Bronchial epithelial cell (primary cell): ENCODE results near the gene ERICH6. TPM values are rescaled to one million over a fixed set of nuclear protein-coding genes. Genes with fewer than 3 reads are reported as not detected.
"Not testable (repeated sequence)": the region's sequence is repeated elsewhere in the genome, so short reads cannot be mapped to it uniquely, and the experiment has no call there.

ENCODE experiments used
- DNase-seq: peaks from one replicate; pipeline ENCODE4 v3.0.0-alpha.2; 2010; ENCODE audit warnings: low read depth
- FAIRE-seq: peaks from 2 replicates; lab custom pipeline; 2011; peaks lifted over from hg19 to GRCh38; lab: Jason Lieb, UNC
- H3K27me3 ChIP-seq: 2 replicates; pipeline ENCODE4 v1.5.1; 2011; ENCODE audit warnings: low read length; ENCODE audit not compliant: control insufficient read depth, insufficient read depth
- H3K36me3 ChIP-seq: 2 replicates; pipeline ENCODE4 v1.5.1; 2011; ENCODE audit warnings: low read length; ENCODE audit not compliant: control insufficient read depth, insufficient read depth
- H3K4me3 ChIP-seq: 2 replicates; pipeline ENCODE4 v1.5.1; 2011; ENCODE audit warnings: mild to moderate bottlenecking, low read depth, low read length, control low read depth
- total RNA-seq: library from RNA; depleted of rRNA; stranded (reverse); fragments of >200 nt; gene quantifications from 2 replicates; pipeline ENCODE4 v1.2.1, GENCODE V29; 2014
- TF ChIP-seq, protein P1 (sequence below): IDR thresholded peaks from 2 replicates; pipeline ENCODE4 v1.5.1; 2011; ENCODE audit warnings: mild to moderate bottlenecking, moderate library complexity, low read length, control low read depth, inconsistent platforms; ENCODE audit not compliant: insufficient read depth, severe bottlenecking

Gene ERICH6
- total RNA-seq, 1 donor from 2014 or later, result not detected

DNA sequence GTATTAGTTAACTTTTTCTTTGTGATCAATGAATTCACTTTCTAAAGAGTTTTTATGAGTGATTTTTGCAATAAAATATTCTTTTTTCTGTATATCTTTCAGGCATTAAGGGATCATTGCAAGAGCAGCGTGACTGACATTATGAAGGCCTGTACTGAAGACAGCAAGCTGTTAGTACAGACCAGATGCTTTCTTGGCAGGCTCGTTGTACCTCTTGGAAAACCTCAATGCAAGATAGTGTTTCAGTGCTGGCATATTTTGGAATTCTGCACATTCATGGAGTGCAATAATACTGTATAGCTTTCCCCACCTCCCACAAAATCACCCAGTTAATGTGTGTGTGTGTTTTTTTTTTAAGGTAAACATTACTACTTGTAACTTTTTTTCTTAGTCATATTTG, 76.2 kb downstream of the ERICH6 start:
- TF ChIP-seq, protein P1, sequence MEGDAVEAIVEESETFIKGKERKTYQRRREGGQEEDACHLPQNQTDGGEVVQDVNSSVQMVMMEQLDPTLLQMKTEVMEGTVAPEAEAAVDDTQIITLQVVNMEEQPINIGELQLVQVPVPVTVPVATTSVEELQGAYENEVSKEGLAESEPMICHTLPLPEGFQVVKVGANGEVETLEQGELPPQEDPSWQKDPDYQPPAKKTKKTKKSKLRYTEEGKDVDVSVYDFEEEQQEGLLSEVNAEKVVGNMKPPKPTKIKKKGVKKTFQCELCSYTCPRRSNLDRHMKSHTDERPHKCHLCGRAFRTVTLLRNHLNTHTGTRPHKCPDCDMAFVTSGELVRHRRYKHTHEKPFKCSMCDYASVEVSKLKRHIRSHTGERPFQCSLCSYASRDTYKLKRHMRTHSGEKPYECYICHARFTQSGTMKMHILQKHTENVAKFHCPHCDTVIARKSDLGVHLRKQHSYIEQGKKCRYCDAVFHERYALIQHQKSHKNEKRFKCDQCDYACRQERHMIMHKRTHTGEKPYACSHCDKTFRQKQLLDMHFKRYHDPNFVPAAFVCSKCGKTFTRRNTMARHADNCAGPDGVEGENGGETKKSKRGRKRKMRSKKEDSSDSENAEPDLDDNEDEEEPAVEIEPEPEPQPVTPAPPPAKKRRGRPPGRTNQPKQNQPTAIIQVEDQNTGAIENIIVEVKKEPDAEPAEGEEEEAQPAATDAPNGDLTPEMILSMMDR, result no peak
- FAIRE-seq (no peak), DNase-seq (no peak)
- no peak overlapping the region for H3K4me3 ChIP-seq
- H3K27me3 ChIP-seq, result no peaks in the 10 kb centered on the region
- H3K36me3 ChIP-seq, result peaks cover 6% of the 10 kb centered on the region

DNA sequence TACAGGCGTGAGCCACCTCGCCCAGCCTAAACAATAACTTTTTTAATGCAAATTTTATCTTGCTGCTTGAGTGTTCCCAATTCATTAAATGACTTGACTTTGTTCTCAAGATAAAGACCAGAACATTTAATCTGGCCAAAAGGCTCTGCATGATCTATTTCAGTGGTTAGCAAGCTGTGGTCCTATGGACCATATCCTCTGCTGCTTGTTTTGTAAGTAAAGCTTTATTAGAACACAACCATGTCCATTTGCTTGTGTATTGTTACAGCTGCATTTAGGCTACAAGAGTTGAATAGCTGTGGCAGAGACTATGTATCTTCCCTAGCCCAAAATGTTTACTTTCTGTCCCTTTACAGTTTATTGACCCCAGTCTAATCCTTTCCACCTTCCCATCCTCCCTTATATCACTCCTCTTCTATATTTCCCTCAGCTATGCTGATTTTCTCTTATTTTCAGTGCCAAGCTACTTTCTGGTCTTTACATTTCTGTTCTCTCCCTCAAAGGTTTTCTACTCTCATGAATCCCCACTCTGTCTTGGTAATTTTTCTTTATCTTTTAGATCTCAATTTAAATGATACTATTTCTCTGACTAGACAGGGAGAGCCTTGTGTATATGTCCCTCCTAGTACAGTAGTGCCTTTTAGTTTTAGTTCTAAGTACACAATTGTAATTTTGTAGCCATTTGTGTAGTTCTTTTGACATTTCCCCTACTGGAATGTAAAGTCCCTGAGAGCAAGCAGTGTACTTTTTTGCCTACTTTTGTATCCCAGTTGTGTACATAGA, 77.4 kb downstream of the ERICH6 start:
- FAIRE-seq, result no peak
- no peak for DNase-seq
- TF ChIP-seq, protein P1, result no peak
- Histone ChIP-seq H3K36me3 (peaks cover 6% of the 10 kb centered on the region), H3K4me3 (no peak overlapping the region), H3K27me3 (no peaks in the 10 kb centered on the region)

DNA sequence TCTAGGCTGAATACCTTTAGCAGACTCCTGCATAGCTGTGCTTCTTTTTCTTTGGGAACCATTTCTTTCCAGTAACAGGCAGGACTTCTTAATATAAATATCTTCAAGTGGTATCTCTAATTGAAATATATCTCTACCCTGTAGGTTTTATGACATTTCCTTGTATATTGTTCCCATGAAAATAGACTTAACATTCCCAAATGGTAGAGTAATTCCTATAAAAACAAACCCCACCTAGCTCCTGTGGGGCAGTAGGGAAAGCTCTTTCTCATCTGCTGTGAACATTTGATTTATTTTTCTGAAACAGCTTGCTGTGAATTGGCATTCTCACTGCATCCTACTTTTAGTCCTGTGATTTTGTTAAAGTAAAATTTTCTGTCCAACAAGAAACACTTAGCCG, 79.8 kb downstream of the ERICH6 start:
- FAIRE-seq, result no peak
- peaks cover 5% of the 10 kb centered on the region for H3K36me3 ChIP-seq

DNA sequence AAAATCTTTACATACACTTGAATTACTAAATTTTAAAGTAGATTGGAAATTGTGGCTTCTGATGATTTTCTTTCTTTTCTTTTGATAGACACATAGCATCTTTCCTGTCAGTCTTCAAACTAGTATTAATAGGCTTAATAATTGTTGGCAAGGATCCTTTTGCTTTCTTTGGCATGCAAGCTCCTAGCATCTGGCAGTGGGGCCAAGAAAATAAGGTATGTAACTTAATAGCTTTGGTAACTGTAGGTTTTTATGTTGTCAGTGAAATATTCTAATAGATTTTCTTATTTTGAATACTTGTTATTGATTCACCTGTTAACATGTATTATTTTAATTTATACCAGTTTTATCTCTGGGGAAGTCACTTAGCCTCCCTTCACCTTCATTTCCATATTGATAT, 80.8 kb downstream of the ERICH6 start:
- not testable (repeated sequence) for DNase-seq, FAIRE-seq, H3K4me3 ChIP-seq, H3K36me3 ChIP-seq, H3K27me3 ChIP-seq

More for the DNA sequence above, 79.8 kb downstream of the ERICH6 start:
- Histone ChIP-seq H3K4me3 (no peak overlapping the region), H3K27me3 (no peaks in the 10 kb centered on the region)
- no peak for DNase-seq
- TF ChIP-seq, protein P1, result no peak

DNA sequence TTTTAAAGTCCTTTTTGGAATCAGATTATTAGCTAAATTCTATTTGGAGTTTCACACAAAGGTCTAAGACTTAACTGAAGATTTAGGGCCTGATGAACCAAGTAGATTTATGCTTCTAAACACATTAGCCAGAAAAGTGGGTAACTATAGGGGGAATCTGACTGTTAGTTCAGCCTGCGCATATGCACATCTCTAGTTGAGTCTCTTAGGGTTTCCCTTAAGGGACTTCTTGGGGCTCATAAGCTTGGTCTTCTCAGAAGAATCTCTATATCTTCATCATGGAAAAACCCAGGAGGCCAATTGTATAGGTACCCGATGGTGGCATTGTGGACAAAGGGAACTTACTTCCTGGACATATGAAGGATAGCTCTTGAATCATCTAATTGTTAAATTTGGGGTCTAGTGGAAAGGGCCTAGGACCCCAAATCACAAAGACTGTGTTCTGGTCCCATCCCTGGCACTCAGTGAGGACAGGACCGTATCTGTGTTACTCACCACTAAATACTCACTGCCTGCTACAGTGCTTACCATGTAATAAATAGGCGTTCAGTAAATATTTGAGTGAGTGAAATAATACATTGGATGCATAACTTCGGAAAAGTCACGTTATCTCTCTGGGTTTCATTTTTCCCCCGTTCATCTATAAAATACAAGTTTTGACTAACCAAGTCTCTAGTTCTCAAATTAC, 83.6 kb downstream of the ERICH6 start:
- no peak overlapping the region for H3K4me3 ChIP-seq
- H3K36me3 ChIP-seq, result peaks cover 1% of the 10 kb centered on the region
- TF ChIP-seq, protein P1, result no peak
- H3K27me3 ChIP-seq, result no peaks in the 10 kb centered on the region
- DNase-seq (no peak), FAIRE-seq (no peak)

DNA sequence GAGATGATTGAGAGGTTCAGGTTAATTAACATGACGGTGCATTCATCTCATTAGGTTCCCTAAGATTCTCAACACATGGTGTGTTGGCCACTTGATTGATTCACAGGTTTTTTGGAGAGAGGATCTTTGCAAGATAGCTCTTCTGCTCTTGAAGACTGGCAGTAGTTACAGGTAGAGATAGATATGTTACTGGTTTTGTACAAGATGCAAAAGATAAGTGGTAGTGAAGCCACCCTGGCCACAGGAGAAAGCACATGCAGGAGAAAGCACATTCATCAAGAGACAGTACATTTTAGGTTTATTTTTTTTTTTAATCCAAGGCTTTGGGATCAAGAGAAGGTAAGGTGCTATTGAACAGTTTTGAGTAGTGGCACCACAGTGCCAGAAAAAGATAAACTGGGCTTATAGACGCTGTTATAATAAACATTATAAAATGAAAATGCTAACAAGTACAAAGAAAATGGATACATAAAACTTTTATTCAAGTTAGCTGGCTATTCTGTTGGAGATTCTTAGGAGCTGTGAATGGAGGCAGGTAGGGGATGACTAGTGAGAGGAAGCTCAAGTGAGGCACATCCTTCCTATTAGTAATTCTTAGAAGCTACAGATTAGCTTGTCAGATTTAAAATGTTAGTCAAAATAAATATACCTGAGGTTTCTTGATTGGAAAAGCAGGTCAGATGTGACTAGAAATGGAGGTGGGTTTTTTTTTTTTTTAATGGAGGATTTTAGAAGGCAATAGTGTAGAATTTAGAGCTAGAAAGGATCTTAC, 89.8 kb downstream of the ERICH6 start:
- FAIRE-seq (no peak), DNase-seq (no peak)
- Histone ChIP-seq H3K4me3 (no peak overlapping the region), H3K36me3 (peaks cover 3% of the 10 kb centered on the region), H3K27me3 (no peaks in the 10 kb centered on the region)
- TF ChIP-seq, protein P1, result no peak
